ENCODE measurements around the gene ARAP1. TPM values are rescaled to one million over a fixed set of nuclear protein-coding genes. Genes with fewer than 3 reads are reported as not detected.
A peak's percentile ranks its signal among the peaks of the same experiment; 100 is the strongest.

The ARAP1 gene
- total and polyA plus RNA-seq, 2 of the 8 experiments (the other 6 are each of a cell fraction or from before 2014, with no cell fraction given), result 25.7 to 61.6 TPM

GRCh38 chr11:72668629-72669347, 83.4 kb downstream of the ARAP1 start:
- Histone ChIP-seq H2AFZ (ENCODE audit: low read length) (no peak overlapping the region), H3K4me2 (ENCODE audit: insufficient read depth in 1 of 2, low read depth in 2 of 2, low read length in 2 of 2) (no peak overlapping the region), H3K56ac (replicated peaks; ENCODE audit: insufficient read length, low read depth, low read length) (no peak overlapping the region), H4K5ac (ENCODE audit: insufficient read length, low read depth, low read length) (no peak overlapping the region), H2BK12ac (ENCODE audit: low read depth, low read length) (no peak overlapping the region), H4K20me1 (replicated peaks in 1 of 2; ENCODE audit: control insufficient read depth in 1 of 2, insufficient read depth in 2 of 2, low read length in 2 of 2) (peaks cover 0 to 4% of the 10 kb centered on the region in 2 experiments), H3K79me2 (ENCODE audit: control insufficient read depth in 1 of 2, insufficient read depth in 2 of 2, low read length in 2 of 2) (no peaks in the 10 kb centered on the region), H2BK20ac (ENCODE audit: low read length) (no peak overlapping the region), H3K79me1 (ENCODE audit: low read depth, low read length) (no peaks in the 10 kb centered on the region), H4K8ac (ENCODE audit: extremely low read depth, insufficient read depth, low read length) (no peak overlapping the region; the same call in 1 of the 2 replicates), H3K4ac (replicated peaks; ENCODE audit: insufficient read length, low read depth, low read length) (no peak overlapping the region), H3K23ac (ENCODE audit: insufficient read length) (no peak overlapping the region), H4K91ac (replicated peaks; ENCODE audit: insufficient read length, low read length) (no peak overlapping the region), H3K4me1 (replicated peaks in 1 of 4; ENCODE audit: control insufficient read depth in 3 of 4, insufficient read depth in 4 of 4, low read length in 3 of 4) (peaks cover 0 to 13% (median 7%) of the 10 kb centered on the region in 4 experiments; a peak in 6 of 7 replicates), H3K4me3 (ENCODE audit: extremely low read depth in 1 of 4, insufficient read depth in 2 of 4, low read depth in 3 of 4, low read length in 4 of 4) (no peak overlapping the region), H3K27ac (ENCODE audit: low read depth, low read length) (no peak overlapping the region), H3K14ac (ENCODE audit: insufficient read length) (no peak overlapping the region), H3K23me2 (ENCODE audit: low read depth, low read length) (peaks cover 3% of the 10 kb centered on the region; the same call in 1 of the 2 replicates), H3K9ac (replicated peaks in 1 of 4; ENCODE audit: extremely low read depth in 1 of 4, low read depth in 3 of 4, low read length in 3 of 4) (no peak overlapping the region), H3K9me3 (ENCODE audit: insufficient read depth in 2 of 2, low read depth in 1 of 2, low read length in 1 of 2) (peaks cover 13 to 14% of the 10 kb centered on the region in 2 experiments), H3K18ac (ENCODE audit: extremely low read depth, low read length) (no peak overlapping the region; the same call in 1 of the 2 replicates), H3K36me3 (ENCODE audit: control insufficient read depth in 2 of 4, insufficient read depth in 4 of 4, low read length in 3 of 4) (no peaks in the 10 kb centered on the region), H2BK15ac (ENCODE audit: low read length) (no peak overlapping the region), H2AK5ac (ENCODE audit: low read depth, low read length) (no peak overlapping the region), H3K27me3 (replicated peaks in 1 of 4; ENCODE audit: control insufficient read depth in 3 of 4, extremely low read depth in 1 of 4, insufficient read depth in 3 of 4, low read length in 3 of 4) (peaks cover 0 to 8% (median under 1%) of the 10 kb centered on the region in 4 experiments; a peak in 4 of 7 replicates), H2BK120ac (replicated peaks; ENCODE audit: low read depth, low read length) (no peak overlapping the region), H2BK5ac (ENCODE audit: low read depth, low read length) (no peak overlapping the region)
- CTCF ChIA-PET (ENCODE audit: partially characterized antibody), result interaction anchor here (0.6 to 39.6 kb wide), 24 partner anchors 10 to 578 kb away, joined by 3 to 552 read pairs (median 6); no protein-coding TSS in a partner anchor
- 85% methylated on average over 7 of the region's 7 CpGs; no CpG with 5 or more reads in 1 of the 2 experiments for WGBS, 2 experiments (ENCODE audit: extremely low coverage in 1 of 2, insufficient coverage in 1 of 2, insufficient read length in 1 of 2, insufficient replicate concordance in 2 of 2, low coverage in 1 of 2, low lambda C conversion rate in 2 of 2, missing lambda C conversion rate in 1 of 2)
- POLR2A ChIA-PET (ENCODE audit: partially characterized antibody), result interaction anchor here (0.9 to 1.5 kb wide), 5 partner anchors 11 to 79 kb away, joined by 3 to 4 read pairs (median 3); no protein-coding TSS in a partner anchor
- 0 out of 2 replicates have a peak, but pooled peaks have one; percentile 15 for TF ChIP-seq KDM1A (IDR thresholded peaks at IDR 0.05; ENCODE audit: borderline replicate concordance, low read length)
- no peak for TF ChIP-seq BACH1 (IDR thresholded peaks at IDR 0.05; ENCODE audit: low read length)
- no peak for TF ChIP-seq TAF1 (IDR thresholded peaks at IDR 0.05; ENCODE audit: low read depth, low read length)
- TF ChIP-seq CBX5 (IDR thresholded peaks at IDR 0.05; ENCODE audit: low read depth, low read length), result no peak
- no peak for TF ChIP-seq ATF2 (IDR thresholded peaks at IDR 0.05; ENCODE audit: low read length)
- FAIRE-seq (no peak), DNase-seq (ENCODE audit: low read depth in 1 of 2, low spot score in 2 of 2) (no peak)

All from H1 (cell line).